Ishikawa (cell line): Measurements from ENCODE around the gene PCNT.

Source experiments
- CEBPB ChIP-seq: IDR thresholded peaks from 2 replicates; pipeline ENCODE4 v1.6.1; 2012
- CREB1 ChIP-seq: IDR thresholded peaks from 2 replicates; pipeline ENCODE4 v1.6.1; 2012; ENCODE audit warnings: low read depth
- EGR1 ChIP-seq: IDR thresholded peaks from 2 replicates; pipeline ENCODE4 v1.6.1; 2012
- EP300 ChIP-seq: IDR thresholded peaks from 2 replicates; pipeline ENCODE4 v1.6.1; 2012; ENCODE audit warnings: borderline replicate concordance
- FOXM1 ChIP-seq: IDR thresholded peaks from 2 replicates; pipeline ENCODE4 v1.6.1; 2012; ENCODE audit warnings: low read depth, borderline replicate concordance
- MAX ChIP-seq: IDR thresholded peaks from 2 replicates; pipeline ENCODE4 v1.6.1; 2012
- NFIC ChIP-seq: IDR thresholded peaks from 2 replicates; pipeline ENCODE4 v1.6.1; 2012
- RAD21 ChIP-seq: IDR thresholded peaks from 2 replicates; pipeline ENCODE4 v1.6.1; 2012; ENCODE audit warnings: low read depth
- REST ChIP-seq: IDR thresholded peaks from 2 replicates; pipeline ENCODE4 v1.6.1; 2012; ENCODE audit warnings: low read depth, mild to moderate bottlenecking
- TAF1 ChIP-seq: IDR thresholded peaks from 2 replicates; pipeline ENCODE4 v1.6.1; 2012; ENCODE audit warnings: low read depth, mild to moderate bottlenecking
- TCF12 ChIP-seq: IDR thresholded peaks from 2 replicates; pipeline ENCODE4 v1.6.1; 2012; ENCODE audit warnings: low read depth
- USF1 ChIP-seq: IDR thresholded peaks from 2 replicates; pipeline ENCODE4 v1.6.1; 2012
- YY1 ChIP-seq: IDR thresholded peaks from 2 replicates; pipeline ENCODE4 v1.6.1; 2012; ENCODE audit warnings: low read depth

- TF ChIP-seq YY1 (no peak), REST (no peak), EP300 (no peak), MAX (no peak), TAF1 (no peak), NFIC (no peak), CREB1 (no peak), FOXM1 (no peak), RAD21 (no peak), EGR1 (no peak), TCF12 (no peak), USF1 (no peak), CEBPB (no peak)
Observed at GRCh38 chr21:46482846-46483231, 158.9 kb downstream of the PCNT start.
